HCEC 1CT (cell line): ENCODE measurements around the gene ECT2.
"Not testable (repeated sequence)": the region's sequence is repeated elsewhere in the genome, so short reads cannot be mapped to it uniquely, and the experiment has no call there.

Experiments used
- DNase-seq: peaks from one replicate; pipeline ENCODE4 v3.0.0-alpha.2; 2017

The ECT2 gene, protein sequence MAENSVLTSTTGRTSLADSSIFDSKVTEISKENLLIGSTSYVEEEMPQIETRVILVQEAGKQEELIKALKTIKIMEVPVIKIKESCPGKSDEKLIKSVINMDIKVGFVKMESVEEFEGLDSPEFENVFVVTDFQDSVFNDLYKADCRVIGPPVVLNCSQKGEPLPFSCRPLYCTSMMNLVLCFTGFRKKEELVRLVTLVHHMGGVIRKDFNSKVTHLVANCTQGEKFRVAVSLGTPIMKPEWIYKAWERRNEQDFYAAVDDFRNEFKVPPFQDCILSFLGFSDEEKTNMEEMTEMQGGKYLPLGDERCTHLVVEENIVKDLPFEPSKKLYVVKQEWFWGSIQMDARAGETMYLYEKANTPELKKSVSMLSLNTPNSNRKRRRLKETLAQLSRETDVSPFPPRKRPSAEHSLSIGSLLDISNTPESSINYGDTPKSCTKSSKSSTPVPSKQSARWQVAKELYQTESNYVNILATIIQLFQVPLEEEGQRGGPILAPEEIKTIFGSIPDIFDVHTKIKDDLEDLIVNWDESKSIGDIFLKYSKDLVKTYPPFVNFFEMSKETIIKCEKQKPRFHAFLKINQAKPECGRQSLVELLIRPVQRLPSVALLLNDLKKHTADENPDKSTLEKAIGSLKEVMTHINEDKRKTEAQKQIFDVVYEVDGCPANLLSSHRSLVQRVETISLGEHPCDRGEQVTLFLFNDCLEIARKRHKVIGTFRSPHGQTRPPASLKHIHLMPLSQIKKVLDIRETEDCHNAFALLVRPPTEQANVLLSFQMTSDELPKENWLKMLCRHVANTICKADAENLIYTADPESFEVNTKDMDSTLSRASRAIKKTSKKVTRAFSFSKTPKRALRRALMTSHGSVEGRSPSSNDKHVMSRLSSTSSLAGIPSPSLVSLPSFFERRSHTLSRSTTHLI

DNA sequence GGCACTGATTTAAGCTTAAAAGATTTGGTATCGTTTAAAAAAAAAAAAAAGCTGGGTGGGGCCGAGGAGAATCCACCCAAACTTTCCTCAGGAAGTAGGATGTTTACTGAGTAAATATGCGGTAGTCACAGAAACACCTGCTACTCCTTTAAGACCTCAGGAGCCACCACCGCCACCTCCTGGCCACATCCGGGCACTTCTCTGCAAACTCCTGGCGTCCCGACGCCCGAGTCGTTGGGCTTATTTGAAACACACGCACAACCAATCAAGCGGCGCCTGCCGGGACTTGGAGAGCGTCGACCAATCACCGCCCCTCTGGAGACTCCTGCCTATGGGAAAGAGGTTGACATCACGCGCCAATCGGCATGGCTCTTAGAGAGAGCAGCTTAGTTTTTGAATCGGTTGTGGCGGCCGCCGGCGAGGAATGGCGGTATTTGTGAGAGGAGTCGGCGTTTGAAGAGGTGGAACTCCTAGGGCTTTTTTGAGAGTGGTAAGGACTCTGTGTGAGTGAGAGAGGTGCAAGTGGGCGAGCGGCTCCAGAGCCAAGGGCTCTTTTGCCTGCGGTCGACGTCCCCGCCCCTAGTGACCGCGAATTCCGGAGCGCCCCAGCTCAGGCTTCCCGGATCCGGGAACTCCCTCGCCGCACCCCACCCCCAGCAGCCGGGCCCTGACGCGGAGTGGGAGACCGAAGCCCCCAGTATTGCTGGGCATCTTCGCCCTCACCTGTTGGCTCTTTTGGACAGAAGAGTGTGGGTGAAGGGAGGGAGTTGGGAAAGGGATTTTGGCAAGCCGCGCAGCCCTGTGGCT is at the start of gene ECT2:
Gene ECT2, plus strand, starts transcription at position 359 of the 807 bp plus-strand sequence. CDS start 3,805 bp downstream, outside the sequence.
- peak; percentile 100 for DNase-seq

DNA sequence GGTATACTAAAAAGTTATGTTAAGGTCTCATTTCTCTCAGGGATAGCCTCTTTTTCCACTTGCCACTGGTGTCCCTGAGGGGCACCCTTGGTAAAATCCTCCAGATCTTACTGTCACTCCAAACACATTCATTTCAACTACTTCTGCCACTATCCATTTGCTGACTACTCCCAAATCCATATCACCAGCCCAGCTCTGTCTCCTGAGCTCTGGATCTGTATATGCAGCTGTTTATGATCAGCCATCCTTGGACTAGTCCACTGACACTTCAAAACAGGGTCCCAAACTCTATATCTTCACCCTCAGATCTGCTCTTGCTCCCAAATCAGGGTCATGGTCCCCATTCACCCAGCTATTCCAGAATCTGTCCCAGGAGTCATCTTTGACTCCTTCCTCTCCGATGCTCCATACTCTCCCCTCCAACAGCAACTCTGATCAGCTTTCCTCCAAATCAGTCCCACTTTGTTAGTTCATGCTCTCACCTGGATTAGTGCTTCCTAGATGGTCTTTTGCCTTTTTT is 49.5 kb upstream of the ECT2 start:
- DNase-seq: no peak

DNA sequence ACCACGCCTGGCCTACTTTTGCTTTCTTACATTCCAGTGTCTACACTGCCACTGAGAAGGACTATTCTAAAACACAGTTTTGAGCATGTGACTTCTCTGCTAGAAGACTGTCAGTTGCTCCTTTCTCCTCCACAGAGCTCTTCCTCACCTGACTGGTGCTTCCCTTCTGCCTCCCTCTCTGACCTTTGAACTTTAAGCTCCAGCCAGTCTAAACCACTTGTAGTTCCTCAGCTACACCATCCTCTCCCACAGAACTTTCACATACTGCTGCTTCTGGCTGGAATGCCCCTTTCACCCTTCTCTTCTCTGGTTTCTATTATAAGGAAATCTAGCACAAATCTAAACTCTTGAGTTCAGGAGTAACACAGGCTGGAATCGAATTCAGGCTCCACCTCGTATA is 48.8 kb upstream of the ECT2 start:
- no peak for DNase-seq

DNA sequence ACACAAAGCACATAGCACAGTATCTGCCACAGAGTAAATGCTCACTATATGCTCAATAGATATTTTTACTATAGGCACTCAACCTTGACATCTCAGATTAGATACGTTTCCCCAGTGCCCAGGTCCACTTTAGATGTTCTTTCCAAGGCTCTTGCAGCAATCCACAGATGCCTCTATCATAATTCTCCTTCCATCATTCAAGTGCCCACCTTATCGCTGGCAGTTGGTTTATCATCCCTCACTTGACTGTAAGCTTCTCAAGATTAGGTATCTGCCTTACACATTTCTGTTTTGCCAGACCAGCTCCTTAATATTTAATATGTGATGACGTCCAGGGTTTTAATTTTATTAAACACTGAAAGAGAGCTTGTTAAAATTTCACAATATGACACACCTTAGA is 48.3 kb upstream of the ECT2 start:
- DNase-seq: no peak

DNA sequence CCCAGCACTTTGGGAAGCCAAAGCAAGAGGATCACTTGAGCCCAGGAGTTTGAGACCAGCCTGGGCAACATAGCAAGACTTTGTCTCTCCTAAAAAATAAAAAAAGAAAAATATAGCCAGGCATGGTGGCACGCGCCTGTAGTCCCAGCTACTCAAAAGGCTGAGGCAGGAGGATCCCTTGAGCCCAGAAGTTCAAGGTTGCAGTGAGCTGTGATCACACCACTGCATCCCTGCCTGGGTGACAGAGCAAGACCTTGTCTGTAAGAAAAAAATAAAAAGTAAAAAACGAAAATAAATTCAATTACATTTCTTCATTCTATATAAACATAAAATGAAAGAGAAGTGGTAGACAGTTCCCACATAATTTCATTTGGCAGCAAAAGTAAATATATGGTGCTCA is 47.8 kb upstream of the ECT2 start:
- not testable (repeated sequence) for DNase-seq

DNA sequence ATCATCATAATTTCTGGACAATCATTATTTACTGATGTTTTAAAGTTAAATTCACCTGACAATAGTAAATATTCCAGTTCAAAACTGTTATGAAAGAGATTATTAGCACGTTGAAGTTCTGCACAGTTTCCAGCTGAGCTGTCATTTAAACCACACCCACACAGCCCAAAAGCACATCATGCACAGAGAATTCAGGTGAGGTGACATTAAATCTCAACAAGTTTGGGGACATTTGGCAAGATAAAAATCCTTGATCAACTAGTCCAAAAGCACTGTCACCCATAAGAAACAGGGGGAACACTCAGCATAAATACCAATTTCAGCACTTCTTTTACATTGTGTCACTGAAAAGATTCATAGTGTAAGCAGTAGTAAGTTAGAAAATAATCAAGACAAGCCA is 46.5 kb upstream of the ECT2 start:
- no peak for DNase-seq

DNA sequence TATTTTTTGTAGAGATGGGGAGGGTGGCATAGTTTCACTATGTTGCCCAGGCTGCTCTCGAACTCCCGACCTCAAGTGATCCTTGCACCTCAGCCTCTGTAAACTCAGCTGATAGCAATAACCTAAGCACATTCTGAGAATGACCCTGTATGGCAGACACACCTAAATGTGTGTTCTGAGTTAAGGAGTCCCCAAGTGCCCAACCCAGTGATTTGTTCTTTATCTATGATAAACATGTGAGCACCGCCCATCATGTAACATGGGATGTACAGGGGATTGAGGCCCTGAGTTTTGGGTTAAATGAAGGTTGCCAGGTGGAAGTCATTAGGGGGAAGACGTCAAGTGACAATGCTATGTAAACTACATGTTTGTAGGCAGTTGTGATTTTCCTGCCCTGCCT is 45.4 kb upstream of the ECT2 start:
- DNase-seq: no peak

DNA sequence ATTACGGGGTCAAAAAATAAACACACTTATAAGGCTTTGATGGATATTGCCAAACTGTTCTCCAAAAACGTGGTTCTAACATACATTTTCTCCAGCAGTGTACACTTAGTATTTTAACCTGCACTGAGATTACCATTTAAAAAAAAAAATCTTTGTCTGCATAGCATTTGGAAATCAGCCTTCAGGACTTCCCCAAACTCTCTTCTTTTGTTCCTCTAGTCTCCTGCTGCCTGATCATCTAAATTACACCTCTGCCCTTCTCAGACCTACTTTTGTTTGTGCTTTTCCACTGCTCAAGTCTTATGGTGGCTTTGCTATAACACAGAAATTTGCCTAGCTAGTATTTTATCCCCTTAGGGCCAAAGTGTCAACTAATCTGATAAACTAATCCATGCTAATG is 43.5 kb upstream of the ECT2 start:
- DNase-seq: no peak

DNA sequence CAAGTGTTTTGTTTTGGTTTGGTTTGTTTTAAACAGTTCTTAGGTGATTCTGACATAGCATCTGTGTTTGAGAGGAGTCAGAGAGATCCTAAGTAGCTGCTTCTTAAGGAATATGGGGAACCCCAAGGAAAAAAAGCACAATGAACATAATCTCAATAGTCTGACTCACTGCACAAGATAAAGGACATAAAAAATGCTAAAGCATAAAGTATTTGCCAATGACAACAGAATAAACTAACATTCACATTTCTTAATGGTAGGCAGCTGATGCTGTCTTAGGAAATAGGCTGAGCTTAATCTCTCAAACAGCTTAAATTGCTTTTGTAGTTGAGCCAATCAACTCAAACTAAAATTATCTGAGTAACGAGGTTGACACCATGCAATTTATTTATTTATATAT is 42.6 kb upstream of the ECT2 start:
- DNase-seq: peak; percentile 75

DNA sequence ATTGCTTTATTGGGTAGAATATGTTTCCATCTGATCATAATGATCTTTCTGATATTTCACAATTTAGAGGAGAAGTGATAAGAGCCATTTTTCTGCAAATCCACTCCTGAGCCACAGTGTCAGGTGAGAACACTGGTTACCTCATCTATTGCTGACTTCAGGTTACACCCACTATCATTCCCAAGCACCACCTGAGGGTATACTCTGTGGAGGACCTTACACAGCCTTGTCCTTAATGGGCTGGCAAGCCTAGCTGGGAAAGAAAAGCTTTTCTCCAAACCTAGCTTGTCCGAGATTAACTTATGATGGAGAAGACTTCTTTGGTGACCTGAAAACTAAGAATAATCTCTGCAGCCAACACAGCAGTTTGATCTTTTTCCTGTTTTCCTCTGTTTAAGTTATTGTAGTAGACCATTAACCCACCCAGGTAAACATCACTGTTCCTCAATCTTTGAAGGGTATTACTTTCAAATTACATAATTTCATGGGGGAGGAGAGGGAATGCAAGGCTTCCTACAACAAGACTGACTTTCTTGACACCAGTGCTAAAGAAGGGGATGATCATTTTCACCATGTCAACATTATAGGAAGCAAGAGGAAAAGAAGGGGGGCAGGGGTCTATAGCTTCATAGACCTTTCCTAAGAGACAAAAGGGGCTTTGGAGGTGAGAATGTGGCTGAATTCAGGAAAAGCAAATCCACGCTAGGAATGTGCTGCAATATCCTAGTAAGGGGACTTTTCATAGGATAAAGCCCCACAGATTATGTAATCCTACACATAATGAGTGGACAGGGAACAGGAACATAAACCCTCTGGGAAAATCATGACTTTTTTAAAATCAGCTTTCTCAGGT is 41.4 kb upstream of the ECT2 start:
- no peak for DNase-seq

DNA sequence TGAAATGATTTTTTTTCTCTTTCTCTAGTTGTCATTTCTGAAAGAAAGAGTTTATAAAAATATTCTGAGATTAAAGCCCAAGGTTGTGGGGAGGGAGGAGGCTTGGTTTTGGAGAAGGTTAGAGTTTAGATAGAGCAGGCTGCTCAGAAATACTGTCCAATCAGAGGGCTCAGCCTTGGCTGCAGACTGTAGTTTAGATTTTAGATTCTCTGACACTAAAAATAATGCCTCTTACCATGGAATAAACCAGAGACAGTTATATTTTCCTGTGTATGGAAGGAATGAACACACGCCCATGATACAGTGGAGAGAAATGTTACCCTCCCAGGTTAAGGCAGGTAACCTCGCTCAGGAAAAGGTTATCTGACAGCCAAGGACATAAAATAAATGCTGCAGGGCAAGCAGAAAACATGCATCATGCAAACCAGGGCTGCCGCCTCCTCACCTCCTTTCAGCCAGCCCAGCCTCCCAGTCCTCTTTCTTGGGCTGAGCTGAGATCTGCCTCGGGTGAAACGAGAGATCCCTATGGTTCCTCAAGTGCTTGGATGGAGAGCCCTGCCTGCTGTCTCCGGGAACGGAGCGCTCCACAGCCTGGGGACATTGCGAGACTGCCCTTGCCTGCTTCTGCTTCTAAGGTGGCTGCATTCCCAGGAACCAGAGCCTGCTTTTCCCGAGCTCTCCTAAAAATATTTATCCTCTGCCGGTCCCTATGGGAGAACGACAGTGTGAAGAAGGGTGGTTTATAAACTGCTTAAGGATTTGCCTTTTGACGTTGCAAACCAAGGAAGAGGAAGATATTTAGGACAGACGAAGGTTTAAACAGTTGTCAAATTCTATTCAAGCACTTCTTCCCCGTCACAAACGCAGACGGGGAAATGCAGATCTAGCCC is 40.5 kb upstream of the ECT2 start:
- DNase-seq: peak; percentile 41

DNA sequence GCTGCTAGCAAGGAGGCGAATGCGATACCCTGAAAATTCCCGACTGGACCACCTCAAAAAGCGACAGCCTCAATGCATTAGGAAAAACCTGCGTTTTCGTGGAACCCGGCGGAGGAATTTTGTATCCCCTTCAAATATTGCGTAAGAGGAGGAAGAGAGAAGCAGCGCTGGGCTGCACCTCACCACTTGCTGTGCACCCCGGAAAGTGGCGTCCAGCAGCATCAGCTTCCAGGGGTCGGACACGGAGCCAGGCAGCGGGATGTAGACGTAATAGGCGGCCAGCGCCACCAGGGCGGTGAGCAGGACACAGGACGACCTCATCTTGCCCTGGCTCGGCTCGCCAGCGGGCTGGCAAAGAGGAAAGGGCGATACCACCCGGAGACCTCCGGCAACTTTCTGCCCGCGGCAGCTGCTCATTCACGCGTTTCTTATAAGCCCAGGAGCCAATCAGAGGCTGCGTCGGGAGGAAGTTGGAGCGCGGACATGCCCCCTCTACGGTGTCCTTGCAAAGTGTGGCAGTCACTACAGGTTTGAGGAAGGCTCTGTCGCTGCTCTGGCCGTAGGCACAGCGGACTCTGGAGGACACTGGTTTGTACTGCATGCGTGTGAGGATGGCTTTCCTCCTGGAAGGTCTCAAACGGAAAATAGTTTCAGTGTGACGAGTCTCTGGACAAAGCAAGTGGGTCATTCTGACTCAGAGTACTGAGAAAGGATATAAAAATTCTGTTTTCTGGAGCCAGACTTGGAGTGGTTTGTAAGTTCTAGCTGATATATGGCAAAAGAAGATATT is 39.7 kb upstream of the ECT2 start, which contains the start of gene NCEH1:
Gene NCEH1, minus strand, starts transcription at position 404 of the 790 bp plus-strand sequence. Its CDS starts 83 bp downstream, at position 321.
- peak; percentile 100 for DNase-seq

DNA sequence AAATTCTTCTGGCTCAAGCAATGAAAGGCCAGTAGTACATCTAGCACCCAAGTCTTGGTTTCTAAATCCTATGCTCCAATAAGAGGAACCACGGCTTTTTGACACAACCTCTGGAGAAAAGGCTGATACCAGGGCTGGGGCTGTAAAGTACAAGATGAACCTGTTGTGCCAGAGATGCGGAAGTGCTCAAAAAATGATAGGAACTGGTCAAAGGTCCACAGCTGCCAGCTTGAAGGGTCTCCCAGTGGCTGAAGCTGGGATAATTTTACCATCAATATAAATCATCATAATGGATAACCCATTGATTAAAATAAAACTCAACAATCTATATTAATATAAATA is 39.1 kb upstream of the ECT2 start:
- DNase-seq: no peak

DNA sequence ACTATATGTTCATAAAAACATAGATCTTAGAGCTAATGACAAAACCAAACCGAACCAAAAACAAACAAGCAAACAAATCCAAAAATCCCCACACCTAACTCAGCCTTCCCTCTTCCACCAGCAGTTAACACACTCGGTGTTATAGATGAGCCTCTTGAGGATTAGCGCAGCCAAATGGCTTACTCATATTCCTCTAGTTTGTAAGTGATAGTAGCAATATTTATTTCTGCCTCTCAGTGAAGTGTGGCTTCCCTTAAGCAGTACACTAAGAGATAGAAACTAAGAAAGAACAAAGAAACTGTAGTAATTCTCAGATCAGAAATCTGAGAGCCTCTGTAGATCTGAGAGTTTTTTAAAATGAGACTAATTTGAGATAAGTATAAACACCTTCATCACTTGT is 37.2 kb upstream of the ECT2 start:
- no peak for DNase-seq

DNA sequence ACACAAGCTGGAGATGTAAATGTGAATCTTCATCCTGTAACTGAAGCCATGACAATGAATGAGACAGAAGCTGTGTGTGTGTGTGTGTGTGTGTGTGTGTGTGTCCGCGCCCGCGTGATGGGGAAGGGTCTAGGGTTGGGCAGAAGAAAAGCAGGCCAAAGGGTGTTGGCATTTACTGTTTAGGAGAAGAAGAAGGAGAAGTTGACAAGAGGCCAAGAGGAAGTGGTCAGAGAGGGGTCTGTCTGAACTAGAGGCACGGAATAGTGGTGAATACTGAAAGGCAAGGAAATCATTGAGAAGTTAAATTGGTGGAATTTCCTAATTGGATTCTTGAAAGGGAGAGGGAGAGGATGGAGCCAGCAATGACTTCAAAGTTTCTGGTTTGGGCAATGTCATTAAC is 34.0 kb upstream of the ECT2 start:
- DNase-seq: no peak

DNA sequence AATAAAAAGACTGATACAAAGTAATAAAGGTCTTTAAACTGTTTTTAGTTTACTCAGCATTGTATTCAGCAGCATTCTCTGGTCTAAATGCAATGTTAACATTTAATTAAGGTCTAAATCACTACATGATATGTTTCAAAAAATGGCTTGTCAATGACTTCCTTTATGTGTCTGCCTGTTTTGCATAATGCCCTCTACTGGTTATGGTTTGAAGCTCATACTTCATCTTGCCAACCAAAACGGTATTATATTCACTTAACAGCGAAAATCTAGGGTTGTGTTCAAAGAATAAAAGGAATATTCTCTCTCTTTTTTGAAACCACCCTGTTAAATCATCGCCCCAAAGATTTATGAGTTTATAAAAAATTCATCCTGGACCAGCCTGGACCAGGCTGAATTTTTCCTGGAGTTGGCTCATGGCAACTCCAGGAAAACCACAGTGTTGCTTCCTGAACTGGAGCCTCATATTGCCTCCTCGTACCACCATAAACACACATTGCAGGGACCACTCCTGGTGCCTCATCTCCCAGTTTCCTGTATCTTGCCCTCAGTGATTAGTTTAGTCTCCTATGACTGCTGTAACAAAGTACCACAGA is 32.9 kb upstream of the ECT2 start:
- peak; percentile 24 for DNase-seq

DNA sequence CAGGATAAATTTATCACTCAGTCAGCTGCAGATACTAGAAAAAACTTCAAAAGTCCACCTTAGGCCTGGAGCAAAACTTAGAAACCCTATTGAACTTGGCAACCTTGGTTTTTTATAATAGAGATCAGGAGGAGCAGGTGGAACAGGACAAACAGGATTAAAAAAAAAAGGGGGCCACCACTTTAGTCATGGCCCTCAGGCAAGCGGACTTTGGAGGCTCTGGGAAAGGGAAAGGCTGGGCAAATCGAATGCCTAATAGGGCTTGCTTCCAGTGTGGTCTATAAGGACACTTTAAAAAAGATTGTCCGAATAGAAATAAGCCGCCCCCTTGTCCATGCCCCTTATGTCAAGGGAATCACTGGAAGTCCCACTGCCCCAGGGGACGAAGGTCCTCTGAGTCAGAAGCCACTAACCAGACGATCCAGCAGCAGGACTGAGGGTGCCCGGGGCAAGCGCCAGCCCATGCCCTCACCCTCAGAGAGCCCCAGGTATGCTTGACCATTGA is 27.9 kb upstream of the ECT2 start:
- DNase-seq: not testable (repeated sequence)

DNA sequence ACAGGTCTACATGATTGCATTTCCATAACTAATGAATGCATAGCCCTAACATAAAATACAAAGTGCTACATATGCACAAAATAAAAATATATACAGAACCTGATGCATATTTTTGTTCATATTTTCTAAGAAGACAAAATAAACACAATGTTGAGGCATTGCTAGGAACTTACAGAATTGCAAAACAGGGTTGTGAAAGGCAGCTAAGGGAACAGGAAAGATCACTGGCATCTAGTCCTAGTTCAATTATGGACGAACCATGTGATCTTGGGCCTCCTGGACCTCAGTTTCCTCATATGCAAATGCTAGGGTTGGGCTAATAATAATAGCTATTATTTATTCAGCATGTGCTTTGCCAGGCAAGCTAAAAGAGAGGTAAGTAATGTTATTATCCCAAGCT is 24.1 kb upstream of the ECT2 start:
- DNase-seq: no peak

DNA sequence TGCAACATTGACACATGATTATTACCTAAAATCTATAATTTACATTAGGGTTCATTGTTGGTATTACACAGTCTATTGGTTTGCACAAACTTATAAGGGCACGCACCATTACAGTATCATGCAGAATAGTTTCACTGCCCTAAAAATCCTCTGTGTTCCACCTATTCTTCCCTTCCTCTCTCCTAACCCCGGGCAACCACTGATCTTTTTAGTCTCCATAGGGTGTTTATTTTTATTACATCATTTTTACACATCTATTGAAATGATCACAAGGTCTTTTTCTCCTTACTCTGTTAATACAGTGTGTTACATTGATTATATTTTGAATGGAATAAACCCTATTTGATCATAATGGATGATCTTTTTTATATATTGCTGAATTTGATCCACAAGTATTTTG is 15.5 kb upstream of the ECT2 start:
- no peak for DNase-seq
